Brain microvascular endothelial cell (primary cell): ENCODE results near the gene CCDC18.

Experiments
- DNase-seq: peaks from one replicate; pipeline ENCODE4 v3.0.0-alpha.2; 2020
- H3K27ac ChIP-seq: fragments of 250-450 bp; sonication (Bioruptor Pico); 2 replicates; pipeline ENCODE4 v1.5.1; 2020; ENCODE audit warnings: mild to moderate bottlenecking, moderate library complexity
- H3K27me3 ChIP-seq: fragments of 250-450 bp; sonication (Bioruptor Pico); replicated peaks from 2 replicates; pipeline ENCODE4 v1.5.1; 2020; ENCODE audit warnings: mild to moderate bottlenecking
- H3K36me3 ChIP-seq: fragments of 250-450 bp; sonication (Bioruptor Pico); replicated peaks from 2 replicates; pipeline ENCODE4 v1.5.1; 2020; ENCODE audit warnings: mild to moderate bottlenecking
- H3K4me3 ChIP-seq: 2 replicates; pipeline ENCODE4 v1.5.1; 2011; ENCODE audit warnings: low read depth, mild to moderate bottlenecking, control low read depth, low read length, moderate library complexity
- CTCF ChIP-seq: IDR thresholded peaks from 2 replicates; pipeline ENCODE4 v1.5.1; 2011; ENCODE audit warnings: low read depth, mild to moderate bottlenecking, moderate library complexity, low read length, control low read depth, inconsistent platforms; ENCODE audit errors: missing control alignments
- in situ Hi-C: cut with HindIII; loops from 2 replicates; pipeline ENCODE4 v1.10.0; 2017; ENCODE audit warnings: low sequenced_read_pairs, low pct_ligation_motif_present

The CCDC18 gene

GRCh38 chr1:93194231-93194990 lies 13.9 kb downstream of the CCDC18 start:
- H3K4me3 ChIP-seq: no peak overlapping the region
- TF ChIP-seq CTCF: no peak
- in situ Hi-C loops: no loop called here
- no peak overlapping the region for H3K27ac ChIP-seq
- DNase-seq: no peak
- H3K36me3 ChIP-seq: no peaks in the 10 kb centered on the region
- no peaks in the 10 kb centered on the region for H3K27me3 ChIP-seq

- Histone ChIP-seq H3K36me3 (no peaks in the 10 kb centered on the region), H3K27ac (no peak overlapping the region), H3K27me3 (no peaks in the 10 kb centered on the region), H3K4me3 (no peak overlapping the region)
- TF ChIP-seq CTCF: no peak
- DNase-seq: no peak
- in situ Hi-C loops: no loop called here
Measured at GRCh38 chr1:93196591-93196990, 16.1 kb downstream of the CCDC18 start.

- no peak overlapping the region for H3K27ac ChIP-seq
- no peak for TF ChIP-seq CTCF
- peaks cover 4% of the 10 kb centered on the region for H3K36me3 ChIP-seq
- H3K27me3 ChIP-seq: no peaks in the 10 kb centered on the region
- in situ Hi-C loops: no loop called here
- no peak overlapping the region for H3K4me3 ChIP-seq
- DNase-seq: no peak
Measured at GRCh38 chr1:93199150-93199549, 18.6 kb downstream of the CCDC18 start.

- in situ Hi-C loops: no loop called here
- no peak for DNase-seq
- H3K36me3 ChIP-seq: peaks cover 4% of the 10 kb centered on the region
- H3K4me3 ChIP-seq: no peak overlapping the region
- no peaks in the 10 kb centered on the region for H3K27me3 ChIP-seq
- H3K27ac ChIP-seq: no peak overlapping the region
- TF ChIP-seq CTCF: no peak
Measured at GRCh38 chr1:93200086-93200620, 19.6 kb downstream of the CCDC18 start.

GRCh38 chr1:93200714-93201113 lies 20.2 kb downstream of the CCDC18 start:
- DNase-seq: no peak
- no peak overlapping the region for H3K4me3 ChIP-seq
- TF ChIP-seq CTCF: no peak
- no peak overlapping the region for H3K27ac ChIP-seq
- peaks cover 4% of the 10 kb centered on the region for H3K36me3 ChIP-seq
- in situ Hi-C loops: no loop called here
- no peaks in the 10 kb centered on the region for H3K27me3 ChIP-seq
